ENCODE results near the gene SIGLEC6. TPM values are rescaled to one million over a fixed set of nuclear protein-coding genes. Genes with fewer than 3 reads are reported as not detected.

Gene SIGLEC6
- total RNA-seq, result not detected
- long read RNA-seq, result 0 reads

DNA sequence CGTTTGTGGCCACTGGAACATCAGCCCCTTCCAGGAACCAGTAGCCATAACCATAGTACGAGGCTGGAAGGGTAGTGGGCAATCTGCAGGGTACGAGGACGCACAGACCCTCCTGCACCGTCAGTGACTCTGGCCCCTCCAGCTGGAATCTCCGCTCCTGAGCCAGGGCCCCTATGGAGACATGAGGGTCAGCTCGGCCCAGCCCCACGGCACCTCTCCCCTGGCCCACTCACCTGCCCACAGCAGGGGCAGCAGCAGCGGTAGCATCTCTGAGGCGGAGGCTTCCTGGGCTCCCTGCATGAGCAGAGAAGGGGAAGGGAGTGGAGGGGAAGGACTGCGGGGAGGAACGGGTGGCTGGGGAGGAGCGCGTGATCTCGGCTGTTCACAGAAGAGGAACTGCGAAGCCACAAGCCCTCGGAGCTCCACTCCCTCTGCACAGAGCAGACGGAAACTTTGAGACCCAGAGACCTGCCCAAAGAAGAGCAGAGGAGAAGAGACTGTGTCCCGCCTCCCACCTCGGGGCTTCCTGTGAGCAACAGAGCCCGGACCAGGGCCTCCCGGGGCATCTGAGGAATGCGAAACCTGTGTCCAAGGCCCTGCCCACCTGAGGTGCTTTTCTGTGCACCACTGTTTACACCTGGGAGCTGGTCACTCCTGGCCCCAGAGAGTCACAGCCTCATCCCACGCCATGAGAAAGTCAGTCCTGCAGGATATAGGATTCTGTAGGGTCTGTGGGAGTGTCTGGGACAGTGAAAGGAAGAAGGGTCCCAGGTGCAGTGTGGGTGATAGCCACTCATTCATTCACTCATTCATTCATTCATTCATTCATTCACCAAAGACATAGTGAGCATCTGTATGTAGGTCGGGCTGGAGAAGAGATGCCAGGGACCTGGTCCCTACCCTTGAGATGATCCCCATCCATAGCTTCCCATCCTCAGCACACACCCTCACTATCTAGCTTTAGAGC, at the start of gene SIGLEC6:
SIGLEC6 (minus strand) TSS at position 322 of the 967 bp plus-strand sequence; CDS start at position 300, 22 bp downstream.
- ATAC-seq, result peak; percentile 63 to 86 (median 74)
- intact Hi-C loops (cut with DNase I), result no loop called here
- Histone ChIP-seq H3K9me3 (no peaks in the 10 kb centered on the region), H3K4me3 (no peak within 1 kb of the TSS), H3K27ac (no peak within 1 kb of the TSS), H3K36me3 (no peaks in the 10 kb centered on the region), H3K27me3 (no peaks in the 10 kb centered on the region), H3K4me1 (no peaks in the 10 kb centered on the region)
- DNase-seq, result peak in 2 of 3 donors; percentile 65 to 67
- TF ChIP-seq POLR2A (IDR thresholded peaks at IDR 0.05), result no peak
- no peak for TF ChIP-seq CTCF (IDR thresholded peaks at IDR 0.05)
- 20% methylated on average over 1 of the region's 25 CpGs for WGBS (ENCODE audit: insufficient coverage, low coverage, low lambda C conversion rate, missing lambda C conversion rate)

- Histone ChIP-seq H3K36me3 (peaks cover 0 to 17% (median 7%) of the 10 kb centered on the region in 4 donors), H3K27me3 (no peaks in the 10 kb centered on the region), H3K4me1 (peaks cover 0 to 3% (median 0%) of the 10 kb centered on the region in 4 donors), H3K9me3 (no peaks in the 10 kb centered on the region), H3K4me3 (no peak overlapping the region), H3K27ac (no peak overlapping the region)
- ATAC-seq, result no peak
- intact Hi-C loops (cut with DNase I), result no loop called here
- TF ChIP-seq CTCF (IDR thresholded peaks at IDR 0.05), result no peak
- no peak for TF ChIP-seq POLR2A (IDR thresholded peaks at IDR 0.05)
- no peak for DNase-seq
- 90% methylated on average over 6 of the region's 6 CpGs for WGBS (ENCODE audit: insufficient coverage, low coverage, low lambda C conversion rate, missing lambda C conversion rate)
Measured at GRCh38 chr19:51576850-51577249, 45.4 kb upstream of the SIGLEC6 start.

- ATAC-seq, result no peak
- 74% methylated on average over 2 of the region's 3 CpGs for WGBS (ENCODE audit: insufficient coverage, low coverage, low lambda C conversion rate, missing lambda C conversion rate)
- Histone ChIP-seq H3K4me3 (no peak overlapping the region), H3K4me1 (peaks cover 0 to 6% (median 0%) of the 10 kb centered on the region in 4 donors), H3K36me3 (peaks cover 0 to 13% (median 2%) of the 10 kb centered on the region in 4 donors), H3K27me3 (no peaks in the 10 kb centered on the region), H3K27ac (no peak overlapping the region), H3K9me3 (no peaks in the 10 kb centered on the region)
- intact Hi-C loops (cut with DNase I), result no loop called here
- no peak for TF ChIP-seq CTCF (IDR thresholded peaks at IDR 0.05)
- no peak for TF ChIP-seq POLR2A (IDR thresholded peaks at IDR 0.05)
- no peak for DNase-seq
Measured at GRCh38 chr19:51573331-51573730, 41.9 kb upstream of the SIGLEC6 start.

DNA sequence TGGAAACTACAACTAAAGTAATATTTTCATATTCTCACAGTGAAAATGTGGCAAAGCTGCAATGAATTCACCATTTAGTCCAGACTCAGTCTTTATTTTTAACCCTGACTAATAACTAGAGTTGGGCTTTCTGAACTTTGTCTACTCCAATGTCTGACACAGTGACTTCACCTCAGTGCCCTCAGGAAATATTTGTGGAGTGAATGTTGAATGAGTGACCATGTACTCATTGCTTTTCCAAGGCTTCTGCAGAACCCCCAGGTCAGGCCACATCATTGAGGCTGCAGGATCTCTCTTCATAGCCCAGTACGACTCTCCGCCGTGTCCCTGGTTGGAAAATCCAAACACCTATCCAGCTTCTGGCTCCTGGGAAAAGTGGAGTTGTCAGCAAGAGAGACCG, 41.4 kb upstream of the SIGLEC6 start:
- H3K36me3 ChIP-seq, result peaks cover 0 to 13% (median 2%) of the 10 kb centered on the region in 4 donors
- TF ChIP-seq POLR2A (IDR thresholded peaks at IDR 0.05) (no peak), CTCF (IDR thresholded peaks at IDR 0.05) (no peak)
- DNase-seq (no peak), ATAC-seq (no peak)
- H3K27me3 ChIP-seq, result no peaks in the 10 kb centered on the region
- no peak overlapping the region for H3K4me3 ChIP-seq
- no peak overlapping the region for H3K27ac ChIP-seq
- H3K9me3 ChIP-seq, result no peaks in the 10 kb centered on the region
- intact Hi-C loops (cut with DNase I), result no loop called here
- peaks cover 0 to 6% (median 0%) of the 10 kb centered on the region in 4 donors for H3K4me1 ChIP-seq
- 97% methylated on average over 4 of the region's 4 CpGs for WGBS (ENCODE audit: insufficient coverage, low coverage, low lambda C conversion rate, missing lambda C conversion rate)
